NCI-H1694 treated with DMSO at 0.1 percent for 48 hours (cell line): ENCODE results near the gene VIT.

Experiments used
- DNase-seq: peaks from one replicate; lab custom pipeline; 2025; lab: John Stamatoyannopoulos, UW

VIT gene

GRCh38 chr2:36770542-36771287 is 74.2 kb downstream of the VIT start:
- peak; percentile 30 for DNase-seq

DNA sequence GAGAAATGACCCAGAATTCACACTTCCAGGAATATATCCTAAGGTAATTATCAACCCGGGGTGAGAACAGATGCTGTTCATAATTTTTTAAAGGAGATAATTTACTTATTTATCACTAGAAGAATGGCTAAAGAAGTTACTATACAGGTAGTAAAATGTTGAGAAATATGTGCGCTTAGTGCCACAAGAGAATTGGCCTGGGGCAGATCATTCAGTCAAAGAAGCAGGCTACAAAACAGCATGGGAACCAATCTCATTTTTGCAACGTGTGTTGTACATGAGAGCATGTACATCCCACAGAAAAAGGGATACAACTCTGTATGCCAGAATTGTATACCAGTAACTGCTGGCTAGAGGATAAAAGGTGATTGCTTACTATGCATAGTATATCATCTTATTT is 75.2 kb downstream of the VIT start:
- no peak for DNase-seq

- no peak for DNase-seq
Observed at GRCh38 chr2:36773947-36774346, 77.4 kb downstream of the VIT start.

GRCh38 chr2:36775261-36775660 is 78.8 kb downstream of the VIT start:
- DNase-seq, result no peak

DNA sequence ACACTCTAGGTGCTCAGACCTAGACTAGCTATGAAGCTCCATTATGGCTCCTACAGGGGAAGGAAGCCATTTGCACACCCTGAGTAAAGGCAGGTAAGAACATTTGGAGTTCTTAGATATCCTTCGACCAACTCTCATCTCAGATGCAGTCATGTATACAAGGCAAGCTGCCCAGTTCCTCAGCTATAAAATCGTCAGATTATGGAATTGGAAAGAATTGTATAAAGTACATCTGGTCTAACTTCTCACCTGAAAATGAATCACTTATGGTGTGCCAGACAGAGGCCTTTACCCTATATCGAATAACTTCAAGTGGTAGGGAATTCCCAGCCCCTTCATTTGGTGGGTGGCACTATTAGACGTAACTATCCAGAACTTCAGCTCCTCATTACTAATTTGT is 79.3 kb downstream of the VIT start:
- no peak for DNase-seq

GRCh38 chr2:36777272-36777671 is 80.8 kb downstream of the VIT start:
- DNase-seq, result no peak

- no peak for DNase-seq
Observed at GRCh38 chr2:36777788-36778187, 81.3 kb downstream of the VIT start.

GRCh38 chr2:36779462-36779861 is 83.0 kb downstream of the VIT start:
- DNase-seq, result no peak

GRCh38 chr2:36780231-36780839 is 83.8 kb downstream of the VIT start:
- peak; percentile 40 for DNase-seq

DNA sequence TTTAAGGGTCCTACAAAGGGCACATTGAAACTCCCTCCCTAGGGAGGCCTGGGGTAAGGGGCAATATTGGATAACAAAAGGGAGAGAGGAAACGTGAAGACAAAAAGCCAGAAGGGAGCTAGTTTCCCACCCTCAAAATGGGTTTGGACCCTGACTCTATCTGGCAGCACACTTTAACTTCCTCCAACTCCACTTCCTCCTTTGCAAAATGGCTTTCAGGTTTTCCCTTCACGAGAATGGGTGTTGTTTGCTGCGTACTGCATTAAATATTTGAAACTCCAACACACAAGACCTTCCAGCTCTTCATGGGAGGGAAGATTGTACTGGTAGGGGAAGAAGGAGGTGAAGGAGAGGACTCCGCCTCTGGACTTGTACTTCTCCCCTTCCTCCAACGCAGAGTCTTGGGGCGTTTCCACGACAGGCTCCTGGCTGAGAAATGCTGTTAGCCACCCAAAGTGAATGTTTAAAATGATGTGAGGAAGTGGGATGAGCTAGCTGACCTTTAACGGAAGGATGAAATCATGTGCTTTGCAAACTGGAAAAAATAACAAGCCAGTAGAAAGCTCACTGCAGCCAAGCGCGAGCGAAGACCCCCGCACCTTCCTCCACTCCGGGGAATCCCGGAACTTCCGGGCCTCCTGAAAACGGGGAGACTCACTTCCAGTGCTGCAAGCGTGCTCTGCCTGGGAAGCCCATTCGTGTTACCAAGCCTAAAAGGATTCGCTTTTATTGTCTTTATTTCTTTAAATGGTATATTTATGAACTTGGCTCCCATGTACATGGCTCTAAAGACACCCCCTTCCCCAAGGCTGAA is 85.6 kb downstream of the VIT start:
- DNase-seq, result no peak

- no peak for DNase-seq
Observed at GRCh38 chr2:36783246-36783645, 86.7 kb downstream of the VIT start.

GRCh38 chr2:36785179-36785795 is 88.8 kb downstream of the VIT start:
- peak; percentile 52 for DNase-seq

- DNase-seq, result no peak
Observed at GRCh38 chr2:36789181-36789804, 92.8 kb downstream of the VIT start.

DNA sequence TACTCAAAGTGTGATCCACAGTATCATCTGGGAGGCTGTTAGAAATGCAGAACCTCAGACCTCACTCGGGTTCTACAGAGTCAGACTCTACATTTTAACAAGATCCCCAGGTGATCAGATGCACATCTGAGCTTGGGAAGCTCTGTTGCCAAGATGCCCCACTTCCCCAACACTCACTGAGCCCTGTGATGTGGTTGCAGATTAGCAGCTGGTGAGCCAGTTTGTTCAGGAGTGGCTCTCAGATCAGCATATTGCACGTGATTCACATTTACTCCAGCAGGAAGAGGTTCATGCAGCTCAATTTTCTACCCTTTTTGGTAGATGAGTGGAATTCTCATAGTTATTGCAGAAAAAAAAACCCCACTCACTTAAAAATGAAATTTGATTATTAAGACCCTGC is 96.4 kb downstream of the VIT start:
- no peak for DNase-seq

- no peak for DNase-seq
Observed at GRCh38 chr2:36797324-36798070, 101.0 kb downstream of the VIT start.

- no peak for DNase-seq
Observed at GRCh38 chr2:36798724-36799123, 102.2 kb downstream of the VIT start.

DNA sequence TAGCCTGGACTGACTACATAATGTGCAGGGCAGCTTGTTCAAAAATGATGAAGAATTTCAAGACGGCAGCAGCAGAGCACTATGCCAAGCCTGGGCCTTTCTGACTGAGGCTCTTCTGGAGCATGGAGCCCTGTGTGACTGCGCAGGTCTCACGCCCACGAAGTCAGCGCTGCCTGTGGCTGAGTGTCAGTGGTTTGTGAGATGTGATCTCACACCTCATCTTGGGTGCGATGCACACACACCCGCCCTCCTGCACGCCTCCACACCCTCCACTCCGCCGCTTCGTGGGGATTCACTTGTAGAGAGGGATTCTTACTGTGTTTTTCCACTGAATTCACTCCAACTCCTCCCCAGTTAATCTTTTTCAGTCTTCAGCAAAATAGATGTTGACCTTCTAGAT is 103.9 kb downstream of the VIT start:
- DNase-seq, result no peak

GRCh38 chr2:36801088-36801487 is 104.6 kb downstream of the VIT start:
- no peak for DNase-seq

GRCh38 chr2:36802952-36803351 is 106.4 kb downstream of the VIT start:
- DNase-seq, result no peak

DNA sequence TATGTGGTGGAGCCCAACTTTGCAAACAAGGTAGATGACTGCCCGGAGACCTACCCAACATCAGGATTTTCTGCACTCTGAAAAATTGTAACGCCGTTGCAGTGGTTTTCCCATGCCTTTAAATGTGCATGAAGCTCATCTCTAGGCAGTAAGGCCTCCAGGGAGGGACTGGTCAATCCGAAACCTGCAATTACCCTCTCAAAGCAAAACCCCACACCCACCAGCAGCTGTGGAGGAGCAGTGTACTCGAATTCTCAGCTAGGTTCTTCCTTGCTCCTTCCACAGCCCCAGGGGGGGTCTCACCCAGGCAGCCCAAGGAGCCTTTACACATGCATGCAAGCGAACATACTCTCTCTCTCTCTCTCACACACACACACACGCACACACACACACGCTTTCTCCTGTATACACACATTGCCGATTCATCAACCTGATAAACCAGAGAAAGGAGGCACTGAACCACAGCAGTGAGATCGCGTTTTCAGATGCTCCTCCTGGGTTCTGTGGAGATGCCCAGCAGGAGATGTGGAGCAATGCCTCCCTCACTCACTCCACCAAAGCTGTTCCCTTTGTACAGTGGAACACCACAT is 109.2 kb downstream of the VIT start:
- no peak for DNase-seq
